NCI-H1694 (cell line): ENCODE results near the gene DPYSL5.
A peak's percentile ranks its signal among the peaks of the same experiment; 100 is the strongest.
"Not testable (repeated sequence)": the region's sequence is repeated elsewhere in the genome, so short reads cannot be mapped to it uniquely, and the experiment has no call there.

ENCODE experiments used
- DNase-seq: peaks from one replicate; lab custom pipeline; 2025; lab: John Stamatoyannopoulos, UW

Gene DPYSL5

DNA sequence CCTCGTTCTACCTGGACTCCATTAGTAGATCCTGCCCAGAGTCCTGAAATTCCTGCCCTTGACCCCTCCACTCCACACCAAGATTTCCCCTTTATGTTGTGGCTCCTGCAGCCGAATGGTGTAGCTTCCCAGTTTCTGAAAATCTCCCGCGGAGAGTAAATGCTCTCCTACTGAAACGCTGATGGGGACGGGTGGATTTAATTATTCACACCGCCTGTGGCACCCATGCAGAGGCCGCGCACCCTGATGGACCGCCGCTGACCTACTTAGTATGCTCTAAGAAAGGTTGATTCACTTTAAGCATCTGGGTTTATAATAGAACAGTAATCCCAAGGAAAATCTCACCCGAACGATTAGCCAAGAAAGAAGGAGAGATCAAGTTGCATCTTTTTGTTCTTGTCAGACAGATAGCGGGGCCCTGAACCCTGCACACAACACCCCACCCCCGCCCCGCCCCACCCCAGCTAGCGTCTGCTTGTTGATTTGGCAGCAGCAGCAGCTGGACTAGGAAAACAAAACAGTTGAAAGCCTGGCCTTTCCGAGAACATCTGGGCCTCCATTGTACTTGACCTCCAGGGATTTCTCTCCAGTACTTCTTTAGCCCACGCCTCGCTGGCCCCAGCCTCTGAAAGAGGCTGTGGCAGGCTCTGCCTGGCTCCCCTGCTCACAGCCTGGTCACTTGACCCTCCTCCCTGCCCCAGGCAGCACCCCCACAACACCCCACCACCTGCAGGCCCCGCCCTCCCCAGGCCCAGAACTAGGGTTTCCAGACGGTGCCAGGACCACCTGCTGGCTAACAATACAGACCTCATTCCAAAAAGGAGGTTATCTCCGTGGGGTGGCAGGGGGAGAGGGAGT lies 53.6 kb downstream of the DPYSL5 start:
- DNase-seq, result no peak

DNA sequence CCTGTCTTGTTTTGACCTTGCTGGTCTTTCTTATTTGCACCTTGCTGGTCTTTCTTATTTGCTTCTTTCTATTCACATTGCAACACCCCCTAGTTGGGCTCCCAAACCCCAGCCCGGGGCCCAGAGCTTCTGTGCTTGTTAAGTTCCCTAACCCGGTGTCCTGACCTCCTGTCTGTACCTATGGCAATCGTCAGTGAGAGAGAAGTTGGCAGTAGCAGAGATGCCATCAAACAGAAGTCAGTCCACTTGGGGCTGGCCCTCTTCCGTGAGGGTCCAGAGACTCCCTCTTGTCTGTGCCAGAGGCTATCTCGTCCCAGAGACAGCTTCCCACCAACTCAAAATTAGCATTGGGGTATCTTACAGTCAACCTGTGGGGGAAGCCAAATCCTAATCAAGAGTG lies 55.7 kb downstream of the DPYSL5 start:
- DNase-seq, result no peak

DNA sequence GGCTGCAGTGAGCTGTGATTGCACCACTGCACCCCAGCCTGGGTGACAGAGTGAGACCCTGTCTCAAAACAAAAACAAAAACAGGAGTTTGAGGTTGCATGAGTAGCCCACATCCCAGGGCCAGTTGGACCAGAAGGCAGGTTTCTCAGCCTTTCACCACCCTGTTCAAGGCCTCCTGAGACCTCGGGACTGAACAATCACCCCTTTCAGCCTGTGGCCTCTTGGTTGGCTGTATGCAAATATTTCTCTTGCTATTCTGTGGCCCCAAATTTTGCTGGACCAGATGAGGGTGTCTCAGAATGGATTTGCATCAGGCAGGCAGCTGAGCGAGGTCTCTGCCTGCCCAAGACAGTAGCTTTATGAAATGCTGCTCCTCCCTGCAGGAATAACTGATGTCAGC lies 56.9 kb downstream of the DPYSL5 start:
- no peak for DNase-seq

DNA sequence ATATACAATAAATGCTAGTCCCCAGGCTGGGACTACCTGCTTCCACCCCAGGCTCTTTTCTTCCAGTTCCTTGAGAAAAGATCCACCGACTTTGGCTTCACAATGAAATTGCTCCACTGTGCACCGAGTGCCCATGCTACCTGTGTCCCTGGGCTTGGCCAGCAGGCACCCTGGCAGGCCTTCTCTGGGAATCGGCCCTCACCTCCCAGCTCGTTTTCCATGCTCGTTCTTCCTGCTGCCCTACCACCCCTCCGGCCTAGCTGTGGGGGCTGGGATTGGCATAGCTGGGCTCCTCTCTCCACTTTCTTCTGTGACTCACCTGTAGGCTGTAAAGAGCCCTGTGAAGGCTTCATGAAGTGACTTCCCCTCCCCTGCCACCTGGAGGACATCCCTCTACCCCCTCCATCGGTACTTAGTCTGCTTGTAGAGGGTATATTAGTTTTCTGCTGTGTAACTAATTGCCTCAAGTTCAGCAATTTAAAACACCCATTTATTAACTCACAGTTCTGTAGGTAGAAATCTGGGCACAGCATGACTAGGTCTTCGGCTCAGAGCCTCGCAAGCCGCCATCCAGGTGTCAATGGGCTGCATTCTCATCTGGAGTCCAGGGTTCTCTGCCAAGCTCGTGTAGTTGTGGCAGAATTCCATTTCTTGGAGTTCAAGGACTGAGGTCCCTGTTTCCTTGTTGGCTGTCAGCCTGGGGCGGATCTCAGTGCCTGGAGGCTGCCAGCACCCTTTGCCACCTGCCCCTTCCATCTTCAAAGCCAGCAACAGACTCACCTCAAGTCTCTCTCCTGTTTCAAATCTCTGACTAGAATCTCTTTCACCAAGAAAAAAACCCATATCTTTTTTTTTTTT lies 57.6 kb downstream of the DPYSL5 start:
- DNase-seq, result no peak

DNA sequence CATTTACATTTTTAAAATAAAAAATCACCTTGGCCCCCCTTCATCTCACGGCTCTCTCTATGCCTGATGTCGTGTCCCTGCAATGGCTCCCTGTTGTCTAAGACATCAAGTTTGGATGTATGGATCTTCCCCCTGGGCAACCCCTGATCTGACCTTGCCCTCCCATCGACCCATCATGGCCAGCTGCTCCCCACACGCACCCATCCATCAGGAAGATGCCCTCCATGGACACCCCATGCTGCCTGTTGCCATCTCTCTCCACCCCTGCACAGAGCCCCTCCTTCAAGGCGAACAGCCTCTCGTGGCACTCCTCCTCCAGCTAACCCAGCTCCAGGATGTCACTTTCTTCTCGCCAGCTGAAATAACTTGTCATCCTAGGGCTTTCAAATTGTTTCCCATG lies 59.5 kb downstream of the DPYSL5 start:
- no peak for DNase-seq

DNA sequence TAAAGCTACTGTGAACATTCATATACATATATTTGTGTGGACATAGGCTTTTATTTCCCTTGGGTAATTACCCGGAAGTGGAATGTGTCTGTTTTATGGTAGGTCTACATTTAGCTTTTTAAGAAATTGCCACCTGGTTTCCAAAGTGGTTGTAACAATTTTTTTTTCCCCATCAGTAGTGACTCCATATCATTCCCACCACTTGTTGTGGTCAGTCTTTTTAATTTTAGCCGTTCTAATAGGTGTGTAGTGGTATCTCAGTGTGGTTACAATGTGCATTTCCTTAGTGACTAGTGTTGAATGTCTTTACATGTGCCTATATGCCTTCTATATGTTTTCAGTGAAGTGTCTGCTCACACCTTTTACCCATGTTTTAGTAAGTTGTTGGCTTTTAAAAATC lies 62.2 kb downstream of the DPYSL5 start:
- DNase-seq, result no peak

DNA sequence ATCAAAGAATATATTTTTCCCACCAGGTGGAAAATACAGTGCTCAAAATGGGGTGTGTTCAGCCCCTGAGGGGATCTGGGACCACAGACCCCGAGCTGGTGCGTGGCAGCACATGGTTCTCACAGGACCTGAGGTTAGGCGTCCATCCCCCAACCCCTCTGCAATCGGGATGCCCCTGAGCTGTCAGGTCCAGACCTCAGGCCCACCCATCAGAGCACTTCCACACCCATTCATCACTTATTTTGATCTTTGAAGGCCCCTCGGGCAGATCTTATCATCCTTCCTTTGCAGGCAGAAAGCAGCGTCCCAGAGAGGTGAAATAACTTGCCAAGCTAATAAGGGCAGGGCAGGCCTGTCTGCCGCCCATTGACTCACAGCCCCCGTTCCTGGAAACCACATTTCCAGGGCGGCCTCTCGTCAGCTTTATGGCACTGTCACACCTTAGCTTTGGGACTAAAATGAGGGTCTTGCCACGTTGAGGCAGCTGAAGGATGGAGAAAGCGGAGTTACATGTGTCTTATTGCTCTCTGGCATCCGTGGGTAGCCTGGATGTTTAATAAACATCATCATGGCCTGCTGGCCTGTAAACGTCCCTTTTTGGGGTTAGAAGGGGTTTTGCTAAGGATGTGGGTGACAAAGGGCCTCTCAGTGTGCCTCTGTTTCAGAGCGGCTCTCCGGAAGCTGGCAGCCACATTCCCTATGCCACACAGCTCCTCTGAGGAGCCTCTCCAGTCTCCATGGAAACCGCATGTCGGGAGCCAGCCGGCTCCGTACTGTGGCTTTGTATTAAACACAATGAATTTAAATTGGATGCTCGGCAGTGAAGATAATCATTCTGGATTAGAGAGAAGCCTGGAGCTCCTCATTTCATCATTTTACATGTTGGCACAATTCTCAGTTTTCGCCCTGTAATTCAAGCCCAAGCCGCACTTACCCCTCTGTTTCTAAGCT lies 64.3 kb downstream of the DPYSL5 start:
- DNase-seq, result no peak

DNA sequence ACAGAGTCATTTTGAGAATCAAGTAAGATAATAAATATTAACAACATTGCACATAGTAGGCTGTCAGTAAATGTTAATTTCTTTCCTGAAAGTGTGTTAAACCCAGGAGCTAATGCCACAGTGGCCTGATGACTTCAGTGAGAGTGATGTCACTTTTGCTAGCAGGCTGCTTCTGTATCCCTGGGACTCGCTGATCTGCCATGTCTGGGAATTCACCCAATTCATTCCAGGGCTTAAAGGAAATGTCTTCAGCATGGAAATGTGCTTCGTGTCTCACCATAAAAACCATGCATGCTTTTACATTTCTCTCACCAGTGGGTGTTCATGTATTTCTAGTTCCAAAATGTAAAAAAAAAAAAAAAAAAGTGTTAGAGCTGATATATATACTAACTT lies 65.7 kb downstream of the DPYSL5 start:
- DNase-seq, result no peak

DNA sequence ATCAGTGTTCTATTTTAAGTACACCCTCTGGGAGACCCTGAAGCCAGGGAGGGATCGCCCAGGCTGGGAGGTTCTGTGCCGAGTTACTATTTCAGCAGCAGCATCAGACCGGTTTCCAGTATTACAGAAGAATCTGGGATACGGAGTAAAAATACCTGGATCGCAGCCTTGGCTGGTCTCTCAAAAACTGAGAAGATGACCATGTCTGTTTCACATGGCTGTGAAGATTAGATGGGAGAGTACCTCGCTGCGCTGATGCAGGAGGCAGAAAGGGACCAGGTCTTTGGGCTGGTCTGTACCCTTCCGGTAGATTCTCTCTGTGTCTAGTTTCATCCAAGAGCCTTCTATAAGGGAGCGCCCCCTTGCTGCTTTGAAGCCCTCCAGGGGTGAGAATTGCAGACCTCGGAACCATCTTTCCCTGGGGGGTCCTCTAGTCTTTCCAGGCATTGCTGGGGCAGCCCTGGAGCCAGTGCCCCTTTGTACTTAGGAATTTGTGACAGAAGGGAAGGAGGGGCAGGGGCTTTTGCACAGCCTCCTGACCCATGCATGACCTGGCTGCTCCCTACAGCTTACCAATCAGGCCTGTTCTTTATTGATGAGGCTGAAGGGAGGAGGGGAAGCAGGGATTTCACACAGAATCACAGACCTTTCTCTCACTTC lies 66.2 kb downstream of the DPYSL5 start:
- DNase-seq, result no peak

DNA sequence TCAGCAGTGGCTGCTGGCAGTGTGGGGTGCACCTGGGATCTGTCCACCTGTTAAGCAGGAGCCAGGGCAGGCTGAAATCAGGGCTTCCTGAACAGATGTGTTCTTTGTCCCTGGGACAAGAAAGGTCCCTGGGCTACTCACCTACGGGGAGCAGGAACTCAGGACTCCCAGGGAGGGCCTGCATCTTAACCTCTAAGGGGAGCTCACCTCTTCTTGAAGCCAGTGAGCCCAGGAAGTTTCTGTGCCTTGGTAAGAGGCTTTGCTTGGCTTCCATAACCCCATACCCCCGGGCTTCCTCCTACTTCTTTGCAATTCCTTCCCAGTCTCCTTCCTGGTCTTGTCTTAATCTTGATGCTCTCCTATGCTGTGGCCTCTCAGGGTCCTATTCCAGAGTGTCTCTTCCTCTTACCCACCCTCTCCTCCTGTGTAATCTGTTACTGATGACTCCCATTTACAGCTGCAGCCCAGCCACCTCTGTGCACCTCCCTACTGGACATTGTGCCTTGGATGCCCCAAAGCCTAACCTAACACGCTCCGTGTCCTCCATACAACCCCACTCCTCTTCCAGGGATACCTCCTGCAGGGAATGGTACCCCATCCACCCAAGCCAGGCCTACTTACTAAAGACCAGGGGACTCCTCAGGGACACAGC lies 66.9 kb downstream of the DPYSL5 start:
- DNase-seq, result no peak

DNA sequence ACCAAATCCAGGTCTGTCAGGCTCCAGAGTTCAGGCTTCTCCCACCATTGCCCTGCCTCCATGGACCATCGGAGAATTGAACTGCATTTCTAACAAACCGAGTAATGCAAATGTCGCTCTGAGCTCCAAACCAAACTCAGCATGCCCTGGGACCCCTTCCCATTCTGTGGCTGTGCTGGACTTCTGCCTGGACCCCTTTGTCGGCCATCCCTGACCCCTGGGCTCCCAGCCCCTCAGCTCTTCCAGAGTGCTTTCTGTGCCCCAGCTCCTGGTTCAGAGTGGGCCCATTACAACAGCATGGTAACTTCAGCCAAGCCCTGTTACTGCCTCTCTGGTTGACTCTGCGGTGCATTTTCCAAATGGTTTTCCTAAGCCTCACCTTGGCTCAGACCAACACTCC lies 67.4 kb downstream of the DPYSL5 start:
- DNase-seq, result no peak

DNA sequence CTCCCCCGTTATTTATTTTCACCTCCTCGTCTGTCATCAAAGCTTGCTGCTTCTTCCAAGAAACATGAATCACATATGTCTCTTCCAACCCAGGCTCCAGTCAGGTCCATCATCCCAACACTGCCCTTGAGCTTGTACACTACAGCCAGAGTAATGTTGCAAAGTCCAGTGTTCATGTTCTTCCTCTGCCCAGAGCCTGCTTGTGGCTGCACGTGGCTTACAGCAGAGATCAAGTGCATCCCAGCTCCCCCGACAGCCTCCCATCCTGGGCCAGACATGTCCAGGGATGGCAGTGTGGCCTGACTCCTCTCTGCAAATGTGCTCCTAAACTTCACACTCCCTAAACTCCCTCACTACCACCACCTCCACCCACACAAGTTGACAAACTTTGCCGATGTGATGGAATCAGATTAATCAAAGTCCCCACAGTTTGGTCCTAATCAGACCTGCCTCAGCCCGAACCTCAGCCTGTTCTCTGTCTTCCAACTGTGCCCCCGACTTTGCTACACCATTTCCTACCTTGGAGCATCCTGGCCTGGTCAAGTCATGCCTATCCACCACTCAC lies 68.3 kb downstream of the DPYSL5 start:
- no peak for DNase-seq

DNA sequence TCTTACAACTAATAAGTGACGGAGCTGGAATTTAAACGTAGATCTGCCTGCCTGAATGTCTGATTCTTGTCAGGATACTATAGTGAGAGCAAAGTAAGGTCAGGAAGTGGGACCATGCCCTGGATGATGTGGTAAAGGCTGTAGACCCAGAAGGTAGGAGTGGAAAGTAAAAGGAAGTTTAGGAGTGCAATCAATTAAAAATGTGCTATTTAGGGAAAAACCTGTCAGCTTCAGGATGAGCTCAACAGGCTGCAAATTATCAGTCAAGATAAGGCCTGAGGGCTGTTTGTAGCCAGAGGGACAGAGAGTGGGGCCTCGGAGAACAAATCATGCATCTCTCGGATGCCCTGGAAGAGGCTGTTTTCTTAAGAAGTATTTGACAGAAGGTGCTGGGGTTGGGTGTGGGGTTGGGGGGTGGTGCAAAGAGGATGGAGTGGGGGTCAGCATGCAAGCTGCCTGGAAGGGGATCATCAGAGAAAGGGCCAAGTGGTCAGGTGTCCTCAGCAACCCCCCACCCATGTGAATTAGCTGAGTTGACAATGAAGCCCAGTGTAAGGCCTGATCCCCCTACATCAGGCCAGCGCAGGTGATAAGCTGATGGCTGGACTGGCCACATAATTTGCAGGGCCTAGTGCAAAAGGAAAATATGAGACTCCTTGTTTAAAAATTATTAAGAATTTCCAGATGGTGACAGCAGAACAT lies 69.4 kb downstream of the DPYSL5 start:
- DNase-seq, result no peak

DNA sequence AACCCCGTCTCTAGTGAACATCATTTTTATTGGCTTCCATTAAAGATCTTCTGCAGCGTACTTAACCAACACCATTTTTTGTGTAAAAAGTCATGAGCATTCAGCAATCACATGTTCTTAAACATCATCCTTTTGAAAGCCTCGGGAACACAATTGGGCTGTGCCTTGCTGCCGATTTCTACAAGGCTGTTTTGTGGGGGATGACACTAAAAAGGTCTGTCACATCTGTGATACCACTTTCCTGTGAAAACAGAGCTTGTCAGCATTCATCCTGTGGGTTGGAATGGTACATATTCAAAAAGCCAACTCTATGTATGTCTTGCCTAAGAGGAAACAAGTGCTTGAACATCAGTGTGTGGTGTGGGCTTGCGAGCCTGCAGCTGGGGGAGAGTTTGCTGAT lies 73.4 kb downstream of the DPYSL5 start:
- no peak for DNase-seq

DNA sequence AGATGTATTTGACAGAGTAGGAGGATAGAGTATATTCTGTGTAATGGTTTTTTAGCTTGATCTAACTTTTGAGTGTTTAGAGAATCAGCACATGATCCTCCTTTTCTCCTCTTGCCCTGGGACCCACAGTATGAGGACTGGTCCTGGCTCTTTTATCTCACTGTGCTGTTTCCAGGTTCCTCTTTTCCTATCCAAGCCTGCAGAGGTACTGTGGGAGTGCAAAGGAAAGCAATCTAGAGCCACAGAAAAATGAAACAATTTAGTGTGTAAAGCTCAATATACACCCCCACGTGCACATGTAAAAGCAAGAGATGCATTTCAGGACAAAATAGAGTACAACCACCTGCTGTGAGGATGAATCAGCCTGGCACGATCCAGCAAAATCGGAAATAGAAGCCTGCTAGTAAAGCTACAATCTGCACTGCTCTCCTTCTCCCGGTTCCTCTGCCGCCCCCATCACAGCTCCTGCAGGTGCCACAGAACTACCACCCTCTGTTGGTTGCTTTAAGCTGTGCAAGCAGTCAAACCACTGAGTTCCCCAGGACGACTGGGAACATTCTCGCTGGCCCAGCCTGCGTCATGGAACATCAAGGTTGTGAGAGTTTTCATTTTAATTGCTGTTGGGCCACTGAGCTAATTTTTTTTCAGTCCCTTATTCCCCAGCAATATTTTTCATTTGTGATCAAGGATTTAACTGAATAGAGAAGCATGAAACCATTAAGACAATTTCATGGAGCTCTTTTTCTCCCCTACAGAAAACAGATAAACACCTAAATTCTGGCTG lies 74.7 kb downstream of the DPYSL5 start:
- DNase-seq, result peak; percentile 84

DNA sequence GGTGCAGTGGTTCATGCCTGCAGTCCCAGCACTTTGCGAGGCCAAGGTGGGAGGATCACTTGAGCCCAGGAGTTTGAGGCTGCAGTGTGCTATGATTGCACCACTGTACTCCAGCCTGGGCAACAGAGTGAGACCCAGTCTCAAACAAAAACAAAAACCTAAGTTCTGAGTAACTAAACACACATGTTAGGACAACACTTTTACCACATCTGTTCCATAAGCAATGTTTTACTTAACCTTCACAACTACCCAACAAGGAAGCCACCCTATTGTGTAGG lies 75.2 kb downstream of the DPYSL5 start:
- DNase-seq, result not testable (repeated sequence)

DNA sequence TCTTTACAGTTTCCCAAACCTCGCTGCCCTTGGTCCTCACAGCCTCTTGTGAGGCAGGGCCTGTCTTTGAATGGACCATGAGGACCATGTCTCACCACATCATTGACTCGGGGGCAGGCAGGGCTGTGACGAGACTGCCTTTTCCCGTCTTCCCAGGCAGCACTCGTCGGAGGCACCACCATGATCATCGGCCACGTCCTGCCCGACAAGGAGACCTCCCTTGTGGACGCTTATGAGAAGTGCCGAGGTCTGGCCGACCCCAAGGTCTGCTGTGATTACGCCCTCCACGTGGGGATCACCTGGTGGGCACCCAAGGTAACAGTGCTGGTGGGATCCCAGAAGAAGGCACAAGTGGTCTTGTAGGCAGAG lies 76.8 kb downstream of the DPYSL5 start:
- DNase-seq, result no peak

DNA sequence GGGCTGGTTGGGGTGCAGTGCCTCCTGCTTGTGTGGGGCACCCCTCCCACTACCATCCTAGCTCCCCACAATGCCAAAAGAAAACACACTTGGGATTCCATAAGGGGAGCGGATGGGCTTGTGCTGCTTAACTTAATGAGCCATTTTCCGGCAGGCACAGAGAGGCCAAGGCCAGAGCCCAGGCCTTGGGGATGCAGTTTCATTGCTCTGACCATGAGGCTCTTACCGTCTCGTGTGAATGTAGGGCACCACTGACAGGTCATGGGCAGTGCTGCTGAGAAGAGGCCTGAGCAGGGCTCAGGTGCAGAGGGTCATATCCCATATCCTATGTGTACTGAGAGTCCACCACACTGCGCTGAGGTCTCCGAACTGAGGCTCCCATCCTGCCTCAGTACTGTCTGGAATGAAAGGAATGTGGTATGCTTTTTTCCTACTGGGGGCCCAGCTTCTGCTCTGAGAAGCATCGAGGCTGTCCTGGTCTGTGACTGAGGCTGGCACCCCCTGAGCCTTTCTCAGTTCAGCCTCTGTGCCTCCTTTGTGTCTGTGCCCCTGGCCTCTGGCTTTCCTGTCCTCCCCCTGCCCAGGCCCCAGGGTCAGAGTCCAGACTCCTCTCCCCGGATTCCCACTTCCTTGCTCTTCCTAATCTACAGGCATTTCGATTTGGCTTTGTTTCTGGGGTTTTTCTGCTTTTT lies 77.3 kb downstream of the DPYSL5 start:
- DNase-seq, result no peak

DNA sequence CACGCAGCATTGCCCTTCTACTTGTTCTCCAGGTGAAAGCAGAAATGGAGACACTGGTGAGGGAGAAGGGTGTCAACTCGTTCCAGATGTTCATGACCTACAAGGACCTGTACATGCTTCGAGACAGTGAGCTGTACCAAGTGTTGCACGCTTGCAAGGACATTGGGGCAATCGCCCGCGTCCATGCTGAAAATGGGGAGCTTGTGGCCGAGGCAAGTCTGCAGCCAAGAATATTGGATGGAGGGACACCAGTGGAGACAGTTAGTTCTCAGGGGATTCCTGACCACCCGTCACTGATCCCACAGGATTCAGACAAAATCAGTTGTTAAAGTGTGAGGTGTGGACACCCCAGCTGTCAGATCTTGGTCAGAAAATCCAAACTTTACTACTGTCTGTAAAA lies 79.3 kb downstream of the DPYSL5 start:
- no peak for DNase-seq
